ENCODE results near the gene TBC1D22A. TPM values are rescaled to one million over a fixed set of nuclear protein-coding genes. Genes with fewer than 3 reads are reported as not detected.

TBC1D22A gene
- total RNA-seq, 4 donors from 2014 or later = 31.2 to 111 (median 41.8) TPM

GRCh38 chr22:46851941-46852340 lies 89.5 kb downstream of the TBC1D22A start:
- WGBS, 2 donors (ENCODE audit: low coverage in 1 of 2) = 91% methylated on average over 9 of the region's 9 CpGs; no CpG with 5 or more reads in 1 of the 2 donors
- no peaks in the 10 kb centered on the region for H3K4me1 ChIP-seq
- no peak for DNase-seq

GRCh38 chr22:46852771-46853170 lies 90.3 kb downstream of the TBC1D22A start:
- in situ Hi-C loops (cut with MboI; ENCODE audit: low pct_ligation_motif_present in 1 of 4, low pct_unique_long_range_greater_than_20kb in 1 of 4, low sequenced_read_pairs in 3 of 4) = no loop called here
- Histone ChIP-seq H3K4me3 (no peak overlapping the region), H3K4me1 (no peaks in the 10 kb centered on the region), H3K9me3 (no peaks in the 10 kb centered on the region), H3K36me3 (peaks cover 0 to 6% (median 0%) of the 10 kb centered on the region in 4 donors), H3K27me3 (no peaks in the 10 kb centered on the region), H3K27ac (no peak overlapping the region)
- TF ChIP-seq POLR2AphosphoS5 (IDR thresholded peaks at IDR 0.05) = no peak
- TF ChIP-seq POLR2A (IDR thresholded peaks at IDR 0.05) = no peak
- intact Hi-C loops (cut with DNase I; ENCODE audit: low total_unique reads) = no loop called here
- no peak for DNase-seq
- 89 to 97% methylated on average over 7 to 14 of the region's 14 CpGs for WGBS, 2 donors (ENCODE audit: low coverage in 1 of 2)

More at GRCh38 chr22:46851941-46852340, 89.5 kb downstream of the TBC1D22A start:
- intact Hi-C loops (cut with DNase I; ENCODE audit: low total_unique reads) = no loop called here
- in situ Hi-C loops (cut with MboI; ENCODE audit: low pct_ligation_motif_present in 1 of 4, low pct_unique_long_range_greater_than_20kb in 1 of 4, low sequenced_read_pairs in 3 of 4) = no loop called here
- Histone ChIP-seq H3K4me3 (no peak overlapping the region), H3K9me3 (no peaks in the 10 kb centered on the region), H3K27ac (no peak overlapping the region), H3K36me3 (peaks cover 0 to 6% (median 0%) of the 10 kb centered on the region in 4 donors), H3K27me3 (no peaks in the 10 kb centered on the region)
- TF ChIP-seq EP300 (IDR thresholded peaks at IDR 0.05; ENCODE audit: low read depth) (no peak), CTCF (IDR thresholded peaks at IDR 0.05) (no peak), POLR2A (IDR thresholded peaks at IDR 0.05) (no peak), POLR2AphosphoS5 (IDR thresholded peaks at IDR 0.05) (no peak)

- Histone ChIP-seq H3K4me3 (no peak overlapping the region), H3K27me3 (no peaks in the 10 kb centered on the region), H3K36me3 (peaks cover 0 to 6% (median 0%) of the 10 kb centered on the region in 4 donors), H3K27ac (no peak overlapping the region), H3K9me3 (no peaks in the 10 kb centered on the region), H3K4me1 (no peaks in the 10 kb centered on the region)
- no peak for DNase-seq
- intact Hi-C loops (cut with DNase I; ENCODE audit: low total_unique reads) (no loop called here), in situ Hi-C loops (cut with MboI; ENCODE audit: low pct_ligation_motif_present in 1 of 4, low pct_unique_long_range_greater_than_20kb in 1 of 4, low sequenced_read_pairs in 3 of 4) (no loop called here)
- 91 to 93% methylated on average over 16 of the region's 16 CpGs for WGBS, 2 donors (ENCODE audit: low coverage in 1 of 2)
- TF ChIP-seq POLR2AphosphoS5 (IDR thresholded peaks at IDR 0.05) (no peak), CTCF (IDR thresholded peaks at IDR 0.05) (no peak), POLR2A (IDR thresholded peaks at IDR 0.05) (no peak), EP300 (IDR thresholded peaks at IDR 0.05; ENCODE audit: low read depth) (no peak)
These were observed 90.7 kb downstream of the TBC1D22A start for GRCh38 chr22:46853191-46853590.

- in situ Hi-C loops (cut with MboI; ENCODE audit: low pct_ligation_motif_present in 1 of 4, low pct_unique_long_range_greater_than_20kb in 1 of 4, low sequenced_read_pairs in 3 of 4) = no loop called here
- Histone ChIP-seq H3K36me3 (peaks cover 0 to 6% (median 0%) of the 10 kb centered on the region in 4 donors), H3K4me1 (no peaks in the 10 kb centered on the region), H3K9me3 (no peaks in the 10 kb centered on the region), H3K27me3 (no peaks in the 10 kb centered on the region), H3K4me3 (no peak overlapping the region), H3K27ac (peak overlapping the region in 1 of 4 donors; percentile 8)
- intact Hi-C loops (cut with DNase I; ENCODE audit: low total_unique reads) = no loop called here
- peak; percentile 32 for DNase-seq
- 70 to 84% methylated on average over 4 to 18 of the region's 18 CpGs for WGBS, 2 donors (ENCODE audit: low coverage in 1 of 2)
- TF ChIP-seq POLR2AphosphoS5 (IDR thresholded peaks at IDR 0.05) = no peak
- TF ChIP-seq POLR2A (IDR thresholded peaks at IDR 0.05) = no peak
- no peak for TF ChIP-seq CTCF (IDR thresholded peaks at IDR 0.05)
- no peak for TF ChIP-seq EP300 (IDR thresholded peaks at IDR 0.05; ENCODE audit: low read depth)
These were observed 91.8 kb downstream of the TBC1D22A start for GRCh38 chr22:46854125-46854870.

Measured in transverse colon (tissue), 4 donors.